Gastrocnemius medialis (tissue), 4 donors: ENCODE results near the gene ENHO. TPM values are rescaled to one million over a fixed set of nuclear protein-coding genes. Genes with fewer than 3 reads are reported as not detected.
A peak's percentile ranks its signal among the peaks of the same experiment; 100 is the strongest.

Source experiments
- ATAC-seq, 2 donors: fragments of 150-250 bp; one replicate each; pipeline ENCODE4 v1.9.1; 2016
- DNase-seq, 2 donors: peaks; one replicate each; pipeline ENCODE4 v3.0.0-alpha.2; 2019
- H3K27ac ChIP-seq, 4 donors: fragments of 200-600 bp; sonication (generic); 1 replicate in 1 of 4; 2 replicates in 3 of 4; pipeline ENCODE4 v1.5.1; 2016 to 2018; ENCODE audit warnings: mild to moderate bottlenecking in 2 of 4, moderate library complexity in 1 of 4
- H3K27me3 ChIP-seq, 3 donors: fragments of 200-600 bp; sonication (generic) in 2 of 3; 1 replicate in 1 of 3; 2 replicates in 2 of 3; pipeline versions ENCODE4 v1.5.1 to v1.6.0; 2016 to 2019; ENCODE audit warnings: mild to moderate bottlenecking in 1 of 3, moderate library complexity in 1 of 3
- H3K36me3 ChIP-seq, 2 donors: fragments of 200-600 bp; sonication (generic) in 1 of 2; one replicate each; pipeline ENCODE4 v1.5.1; 2017 to 2018
- H3K4me1 ChIP-seq, 2 donors: fragments of 200-600 bp; sonication (generic) in 1 of 2; one replicate each; pipeline ENCODE4 v1.5.1; 2016 to 2017; ENCODE audit warnings: mild to moderate bottlenecking in 2 of 2
- H3K4me3 ChIP-seq, 4 donors: fragments of 200-600 bp; sonication (generic) in 3 of 4; 1 replicate in 1 of 4; 2 replicates in 3 of 4; pipeline ENCODE4 v1.5.1; 2016 to 2019; ENCODE audit warnings: mild to moderate bottlenecking in 2 of 4
- H3K9me3 ChIP-seq, 3 donors: fragments of 200-600 bp; sonication (generic) in 2 of 3; 1 replicate in 1 of 3; 2 replicates in 2 of 3; pipeline ENCODE4 v1.5.1; 2016 to 2019
- POLR2A ChIP-seq, 2 donors: fragments of 450-650 bp; IDR thresholded peaks; one replicate each; pipeline ENCODE4 v1.6.1; 2017; ENCODE audit warnings: antibody characterized with exemption in 2 of 2, mild to moderate bottlenecking in 2 of 2, moderate library complexity in 2 of 2
- in situ Hi-C, 4 donors: fragments of 200-750 bp; cut with MboI; loops; one replicate each; pipeline versions ENCODE4 v1.15.0 to v1.8.0; 2017; ENCODE audit warnings: low sequenced_read_pairs in 4 of 4
- intact Hi-C: fragments of 100-400 bp; cut with DNase I; formaldehyde crosslinking; loops from one replicate; pipeline ENCODE4 v1.15.1; 2023; ENCODE audit warnings: low total_unique reads
- total RNA-seq, 4 donors: library from RNA; depleted of rRNA; stranded (reverse); fragments of >200 nt; gene quantifications; one replicate each; pipeline versions ENCODE4 v1.1.0 to v1.2.3, GENCODE V29; 2016
- TF ChIP-seq, protein P1 (sequence below), 5 experiments: fragments of 450-650 bp in 3 of 5; fragments of 200-600 bp in 2 of 5; sonication (generic) in 2 of 5; IDR thresholded peaks in 4 of 5; conservative IDR thresholded peaks in 1 of 5; 1 replicate in 4 of 5; 2 replicates in 1 of 5; pipeline ENCODE4 v1.5.1; 2016 to 2019; ENCODE audit warnings: antibody characterized with exemption in 5 of 5, mild to moderate bottlenecking in 3 of 5, moderate library complexity in 3 of 5

ENHO gene
- total RNA-seq, 4 donors from 2014 or later: 0.65 TPM; not detected in 3

- ATAC-seq (no peak), DNase-seq (no peak)
- no peaks in the 10 kb centered on the region for H3K36me3 ChIP-seq
- H3K4me3 ChIP-seq: no peak overlapping the region
- H3K4me1 ChIP-seq: no peaks in the 10 kb centered on the region
- TF ChIP-seq, protein P1, sequence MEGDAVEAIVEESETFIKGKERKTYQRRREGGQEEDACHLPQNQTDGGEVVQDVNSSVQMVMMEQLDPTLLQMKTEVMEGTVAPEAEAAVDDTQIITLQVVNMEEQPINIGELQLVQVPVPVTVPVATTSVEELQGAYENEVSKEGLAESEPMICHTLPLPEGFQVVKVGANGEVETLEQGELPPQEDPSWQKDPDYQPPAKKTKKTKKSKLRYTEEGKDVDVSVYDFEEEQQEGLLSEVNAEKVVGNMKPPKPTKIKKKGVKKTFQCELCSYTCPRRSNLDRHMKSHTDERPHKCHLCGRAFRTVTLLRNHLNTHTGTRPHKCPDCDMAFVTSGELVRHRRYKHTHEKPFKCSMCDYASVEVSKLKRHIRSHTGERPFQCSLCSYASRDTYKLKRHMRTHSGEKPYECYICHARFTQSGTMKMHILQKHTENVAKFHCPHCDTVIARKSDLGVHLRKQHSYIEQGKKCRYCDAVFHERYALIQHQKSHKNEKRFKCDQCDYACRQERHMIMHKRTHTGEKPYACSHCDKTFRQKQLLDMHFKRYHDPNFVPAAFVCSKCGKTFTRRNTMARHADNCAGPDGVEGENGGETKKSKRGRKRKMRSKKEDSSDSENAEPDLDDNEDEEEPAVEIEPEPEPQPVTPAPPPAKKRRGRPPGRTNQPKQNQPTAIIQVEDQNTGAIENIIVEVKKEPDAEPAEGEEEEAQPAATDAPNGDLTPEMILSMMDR (IDR thresholded peaks at IDR 0.05 in 4 of 5, conservative IDR thresholded peaks at IDR 0.05 in 1 of 5): no peak
- no peak for TF ChIP-seq POLR2A (IDR thresholded peaks at IDR 0.05)
- intact Hi-C loops: no loop called here
- in situ Hi-C loops: loop anchor here in 3 of 4 donors (5.0 to 10.0 kb wide), 3 partner anchors 64 to 94 kb away; no protein-coding TSS in a partner anchor
- H3K27me3 ChIP-seq: no peaks in the 10 kb centered on the region
- H3K9me3 ChIP-seq: no peaks in the 10 kb centered on the region
- H3K27ac ChIP-seq: no peak overlapping the region
These were observed 24.2 kb downstream of the ENHO start for GRCh38 chr9:34498553-34498952.

GRCh38 chr9:34496149-34496712, 26.6 kb downstream of the ENHO start:
- Histone ChIP-seq H3K4me1 (no peaks in the 10 kb centered on the region), H3K36me3 (no peaks in the 10 kb centered on the region), H3K27ac (no peak overlapping the region), H3K4me3 (no peak overlapping the region), H3K9me3 (no peaks in the 10 kb centered on the region), H3K27me3 (no peaks in the 10 kb centered on the region)
- no peak for DNase-seq
- ATAC-seq: no peak
- intact Hi-C loops: no loop called here
- in situ Hi-C loops: loop anchor here in 3 of 4 donors (5.0 to 10.0 kb wide), 3 partner anchors 61 to 91 kb away; no protein-coding TSS in a partner anchor
- no peak for TF ChIP-seq POLR2A (IDR thresholded peaks at IDR 0.05)
- TF ChIP-seq, protein P1 (IDR thresholded peaks at IDR 0.05 in 4 of 5, conservative IDR thresholded peaks at IDR 0.05 in 1 of 5): no peak

GRCh38 chr9:34493972-34494535, 28.7 kb downstream of the ENHO start:
- Histone ChIP-seq H3K27me3 (no peaks in the 10 kb centered on the region), H3K4me3 (no peak overlapping the region), H3K4me1 (no peaks in the 10 kb centered on the region), H3K9me3 (no peaks in the 10 kb centered on the region), H3K36me3 (no peaks in the 10 kb centered on the region), H3K27ac (no peak overlapping the region)
- intact Hi-C loops (no loop called here), in situ Hi-C loops (loop anchor here in 3 of 4 donors (5.0 to 10.0 kb wide), 3 partner anchors 59 to 89 kb away; no protein-coding TSS in a partner anchor)
- ATAC-seq (peak in 1 of 2 donors; percentile 49), DNase-seq (no peak)
- no peak for TF ChIP-seq POLR2A (IDR thresholded peaks at IDR 0.05)
- TF ChIP-seq, protein P1 (IDR thresholded peaks at IDR 0.05 in 4 of 5, conservative IDR thresholded peaks at IDR 0.05 in 1 of 5): no peak

DNA sequence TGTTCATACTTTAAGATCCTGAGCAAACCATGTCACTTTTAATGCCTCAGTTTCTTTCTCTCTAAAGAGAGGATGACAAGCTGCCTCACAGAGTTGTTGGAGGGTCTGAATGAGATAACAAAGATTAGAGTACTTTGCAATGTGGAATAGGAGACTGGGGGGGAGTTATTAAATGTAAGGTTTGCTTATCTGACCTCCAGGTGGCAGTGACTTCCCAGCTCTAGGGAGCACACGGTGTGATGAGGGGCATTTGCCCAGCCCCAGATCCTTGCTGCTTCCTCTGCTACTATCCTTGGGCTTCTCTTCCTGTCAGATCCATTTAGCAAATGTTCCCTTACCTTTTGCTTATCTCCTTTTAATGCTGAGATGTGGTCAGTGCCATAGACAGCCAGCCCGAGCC, 30.7 kb downstream of the ENHO start:
- no peak overlapping the region for H3K27ac ChIP-seq
- DNase-seq (no peak), ATAC-seq (no peak)
- no peaks in the 10 kb centered on the region for H3K4me1 ChIP-seq
- no peaks in the 10 kb centered on the region for H3K36me3 ChIP-seq
- no peak overlapping the region for H3K4me3 ChIP-seq
- TF ChIP-seq POLR2A (IDR thresholded peaks at IDR 0.05): no peak
- TF ChIP-seq, protein P1 (IDR thresholded peaks at IDR 0.05 in 4 of 5, conservative IDR thresholded peaks at IDR 0.05 in 1 of 5): no peak
- in situ Hi-C loops (loop anchor here in 3 of 4 donors (5.0 to 10.0 kb wide), 3 partner anchors 57 to 87 kb away; no protein-coding TSS in a partner anchor), intact Hi-C loops (no loop called here)
- H3K27me3 ChIP-seq: no peaks in the 10 kb centered on the region
- no peaks in the 10 kb centered on the region for H3K9me3 ChIP-seq
